Cortex of kidney (tissue), 1 donor: ENCODE measurements around the gene SNCAIP.

ENCODE experiments used
- DNase-seq: peaks from one replicate; lab custom pipeline; 2025; lab: John Stamatoyannopoulos, UW

SNCAIP gene

DNA sequence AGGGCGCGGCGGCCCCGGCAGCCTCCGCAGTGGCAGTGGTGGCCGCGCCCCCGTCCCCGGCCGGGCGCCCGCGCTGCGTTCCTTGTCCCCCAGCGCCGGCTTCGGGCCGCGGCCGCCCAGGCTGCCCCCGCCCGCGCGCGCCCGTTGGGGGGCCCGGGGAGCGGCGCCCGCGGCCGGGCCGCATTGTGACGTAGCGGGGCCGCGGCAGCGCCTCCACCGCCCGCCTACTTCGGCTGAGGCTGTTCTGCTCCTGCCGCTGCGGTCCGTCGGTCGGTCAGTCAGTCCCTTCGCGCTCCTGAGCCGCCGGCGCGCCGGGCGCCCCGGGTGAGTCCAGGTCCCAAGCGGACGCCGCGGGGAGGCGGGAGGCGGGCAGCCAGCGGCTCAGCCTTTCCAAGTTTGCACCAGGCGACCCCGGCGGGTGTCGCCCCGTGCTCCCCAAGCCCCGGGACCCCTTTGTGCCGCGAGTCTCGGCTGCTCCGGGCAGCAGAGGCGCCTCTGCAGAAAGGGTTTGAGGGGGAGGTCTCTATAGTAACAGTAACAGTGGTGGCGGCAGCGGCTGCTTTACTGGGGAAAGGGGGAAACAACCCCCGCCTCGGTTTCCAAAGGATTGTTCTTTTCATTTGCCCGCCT is at the start of gene SNCAIP:
TSS of gene SNCAIP (plus strand) at position 277 of the 630 bp plus-strand sequence. CDS start 78,898 bp downstream, outside the sequence.
- DNase-seq: peak; percentile 13

DNA sequence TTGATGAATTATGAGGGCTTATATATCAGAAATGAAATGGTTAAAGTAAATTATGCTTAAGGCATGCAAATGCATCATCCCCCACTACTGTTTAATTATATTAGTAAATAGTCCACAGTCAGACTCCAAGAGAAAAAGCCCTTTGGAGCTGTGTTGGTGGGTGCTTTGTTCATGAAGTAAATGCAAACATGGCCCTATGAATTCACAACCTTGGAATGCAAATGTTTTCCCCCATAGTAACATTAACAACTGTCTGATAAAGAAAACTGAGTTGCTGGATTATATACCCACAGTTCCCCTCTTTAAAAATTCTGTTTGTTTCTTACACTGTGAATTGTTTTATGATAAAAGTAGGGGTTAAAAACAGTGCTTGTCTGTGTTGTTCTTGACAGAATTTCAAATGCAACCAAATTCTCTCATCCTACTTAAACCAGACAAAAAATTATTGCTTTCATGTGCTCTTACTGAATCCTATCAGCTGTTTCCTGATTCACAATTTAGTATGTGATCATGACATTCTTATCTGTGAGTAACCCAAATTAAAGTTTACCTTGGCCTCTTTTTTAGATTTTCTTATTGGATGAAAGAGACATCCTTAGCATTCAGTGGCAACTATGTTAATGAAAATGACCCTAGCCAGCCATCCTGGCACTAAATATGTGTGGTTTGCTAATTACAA is 48.5 kb upstream of the SNCAIP start:
- no peak for DNase-seq

GRCh38 chr5:122264610-122265009 is 47.4 kb upstream of the SNCAIP start:
- no peak for DNase-seq

DNA sequence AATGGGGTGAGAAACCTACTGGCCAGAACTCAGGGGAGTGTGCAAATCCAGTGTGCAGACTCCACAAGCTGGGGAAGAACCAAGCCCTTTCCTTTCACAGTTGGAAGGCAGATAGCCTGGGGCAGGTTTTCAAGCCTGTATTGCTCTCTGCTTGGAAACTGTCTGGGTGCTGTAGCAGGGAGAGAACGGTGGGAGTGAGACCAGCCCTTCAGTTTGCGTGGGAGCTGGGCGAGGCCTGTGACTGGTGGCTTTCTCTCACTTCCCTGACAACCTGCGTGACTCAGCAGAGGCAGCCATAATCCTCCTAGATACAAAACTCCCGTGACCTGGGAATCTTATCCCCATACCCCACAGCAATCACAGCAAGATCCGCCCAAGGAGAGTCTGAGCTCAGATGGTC is 44.9 kb upstream of the SNCAIP start:
- DNase-seq: no peak

DNA sequence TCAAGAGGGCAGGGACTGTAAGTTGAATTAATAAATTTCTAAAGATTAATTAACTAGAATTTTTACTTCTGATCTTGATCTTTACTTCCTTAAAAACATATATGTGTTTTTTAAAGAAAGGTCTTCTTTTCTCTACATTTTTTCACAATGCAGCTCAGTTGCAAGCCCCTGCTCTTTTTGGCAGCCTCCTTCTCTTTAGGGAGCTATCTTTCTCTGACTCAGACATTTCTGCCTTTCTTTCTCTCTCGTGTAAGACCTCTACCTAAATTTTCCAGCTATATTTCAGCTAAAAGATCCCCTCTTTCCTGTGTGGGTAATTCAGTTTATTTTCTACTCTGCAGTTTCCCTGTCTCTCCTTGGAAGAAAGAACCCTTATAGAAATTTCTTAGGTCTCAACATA is 38.3 kb upstream of the SNCAIP start:
- DNase-seq: no peak

DNA sequence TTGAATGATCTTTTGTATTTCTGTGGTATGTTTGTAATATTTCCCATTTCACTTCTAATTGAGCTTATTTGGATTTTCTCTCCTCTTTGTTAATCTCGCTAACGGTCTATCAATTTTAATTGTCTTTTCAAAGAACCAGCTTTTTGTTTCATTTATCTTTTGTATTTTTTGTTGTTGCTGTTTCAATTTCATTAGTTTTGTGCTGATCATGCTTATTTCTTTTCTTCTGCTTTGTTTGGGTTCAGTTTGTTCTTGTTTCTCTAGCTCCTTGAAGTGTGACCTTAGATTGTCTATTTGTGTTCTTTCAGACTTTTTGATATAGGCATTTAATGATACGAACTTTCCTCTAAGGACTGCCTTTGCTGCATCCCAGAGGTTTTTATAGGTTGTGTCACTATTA is 28.4 kb upstream of the SNCAIP start:
- DNase-seq: no peak

- no peak for DNase-seq
These were observed 25.5 kb upstream of the SNCAIP start for GRCh38 chr5:122286541-122286940.

DNA sequence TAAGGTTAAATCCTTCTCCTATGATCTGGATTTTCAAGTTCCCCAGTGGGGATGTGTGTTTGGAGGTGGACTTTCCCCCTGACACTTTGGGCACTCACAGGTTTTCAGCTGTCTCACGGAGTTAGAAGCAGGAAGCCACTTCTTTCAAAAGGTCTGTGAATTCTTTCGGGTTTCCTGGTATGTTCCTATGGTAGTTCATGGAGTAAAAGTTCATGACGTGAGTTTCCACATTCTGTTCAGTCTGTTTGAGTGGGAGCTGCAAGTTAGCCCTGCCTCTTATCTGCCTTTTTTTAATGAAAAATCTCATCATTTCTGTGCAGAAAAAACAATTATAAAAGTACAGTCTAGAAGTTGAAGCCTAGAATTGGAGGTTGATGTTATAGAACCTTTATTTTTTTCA is 24.9 kb upstream of the SNCAIP start:
- no peak for DNase-seq

DNA sequence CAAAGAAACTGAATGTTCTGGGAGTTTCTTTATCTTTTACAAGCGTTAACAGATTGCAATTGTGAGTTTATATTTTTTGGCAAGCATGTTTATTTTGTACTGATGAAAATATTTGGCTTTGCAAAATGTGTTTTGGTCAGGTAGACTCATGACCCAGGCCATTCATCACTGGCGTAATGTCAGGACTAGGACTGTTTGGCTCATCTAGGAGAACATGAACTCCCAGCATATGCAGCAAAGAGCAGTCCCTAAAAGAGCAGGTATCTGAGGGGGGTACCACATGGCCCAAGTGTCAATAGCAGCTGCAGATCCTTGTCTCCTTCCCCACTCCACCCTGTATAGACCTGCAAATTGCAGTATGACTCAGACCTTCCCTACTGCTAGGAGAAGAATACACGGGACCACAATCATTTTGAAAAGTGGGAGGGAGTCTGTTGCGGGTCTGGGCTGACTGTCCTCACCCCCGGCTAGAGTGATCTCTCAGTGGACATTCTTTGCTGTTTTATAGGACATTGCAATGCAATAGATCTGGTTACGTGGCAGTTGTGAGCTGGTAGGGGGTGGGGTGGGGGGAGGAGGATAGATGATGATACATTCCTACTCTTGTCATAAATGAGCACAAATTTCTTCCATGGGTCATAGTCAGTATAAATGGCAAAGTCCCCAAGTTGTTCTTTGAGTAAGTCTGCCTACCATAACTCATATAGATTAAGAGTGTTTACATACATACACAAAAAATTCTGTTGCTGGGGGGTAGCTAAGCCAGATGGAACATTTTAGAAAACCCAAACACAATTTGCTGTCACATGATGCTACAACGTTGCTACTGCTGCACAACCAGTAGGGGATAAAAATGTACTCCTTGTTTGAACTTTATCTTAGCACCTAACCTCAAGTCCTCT is 20.8 kb upstream of the SNCAIP start:
- DNase-seq: no peak

DNA sequence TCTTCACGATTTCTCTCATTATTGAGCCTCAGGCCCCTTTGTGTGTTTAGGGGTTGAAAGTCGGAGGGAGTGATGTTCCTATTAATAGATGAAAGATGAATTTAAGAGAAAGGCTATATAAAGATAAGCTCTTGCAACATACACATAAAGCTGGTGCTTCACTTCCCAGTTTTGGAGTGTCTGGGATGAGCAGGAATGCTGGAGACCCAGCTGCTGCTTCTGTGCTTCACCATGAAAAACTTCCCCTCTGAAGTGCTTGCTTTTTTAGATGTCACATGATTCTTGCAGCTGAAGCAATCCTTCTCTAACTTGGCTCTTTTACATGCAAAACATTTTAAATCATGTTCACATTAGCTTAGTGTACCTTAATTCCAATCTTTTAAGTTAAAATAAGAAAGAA is 19.7 kb upstream of the SNCAIP start:
- no peak for DNase-seq

- no peak for DNase-seq
These were observed 16.9 kb upstream of the SNCAIP start for GRCh38 chr5:122295138-122295537.

DNA sequence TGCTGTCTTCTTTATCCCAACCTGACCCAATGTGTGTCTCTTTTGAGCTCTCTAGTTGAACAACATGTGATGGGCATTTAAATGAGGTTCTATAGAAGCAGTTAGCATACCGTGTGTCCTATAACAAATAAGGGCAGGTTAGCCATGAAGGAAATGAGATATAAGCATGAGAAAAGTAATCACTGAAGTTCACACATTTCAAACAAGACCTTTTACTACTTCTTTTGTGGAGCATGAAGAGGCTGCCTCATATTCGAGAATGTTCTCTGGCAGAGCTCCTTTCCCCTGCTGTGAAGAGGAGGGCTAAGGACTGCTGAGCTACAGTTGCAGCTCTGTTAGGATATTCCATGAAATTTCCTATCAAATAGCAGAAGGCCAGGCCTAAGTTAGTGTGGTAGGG is 15.2 kb upstream of the SNCAIP start:
- DNase-seq: no peak

DNA sequence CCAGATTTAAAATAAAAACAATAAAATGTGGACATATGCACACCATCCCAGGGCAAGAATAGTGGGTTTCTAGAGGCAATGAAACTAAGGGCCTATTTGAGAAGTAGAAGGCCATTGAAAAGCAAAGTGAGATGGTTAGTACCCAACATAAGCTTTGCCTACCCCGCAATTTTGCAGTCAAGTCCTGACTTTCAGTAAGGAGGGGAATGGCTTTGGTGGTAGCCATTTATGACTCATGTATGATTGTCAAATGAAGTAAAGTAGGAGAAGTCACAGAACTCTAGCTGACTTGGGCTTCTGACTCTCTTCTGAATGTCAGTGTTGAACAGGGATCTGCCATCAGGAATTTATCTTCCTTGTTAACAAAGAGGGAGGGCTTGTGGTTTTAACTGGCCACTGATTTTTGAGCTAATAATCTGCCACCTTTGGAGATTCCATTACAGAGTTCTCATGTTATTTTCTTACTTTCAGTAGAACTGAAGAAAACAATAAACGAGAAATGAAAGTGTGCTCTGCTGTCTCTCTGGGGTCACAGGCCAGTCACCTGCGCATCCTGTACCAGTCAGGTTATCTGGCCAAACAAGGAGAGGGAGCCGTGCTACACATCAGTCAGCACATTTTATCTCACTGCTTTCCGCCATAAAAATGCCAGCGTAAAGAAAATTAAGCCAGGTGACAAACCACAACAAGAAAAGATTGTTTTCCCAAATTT is 14.3 kb upstream of the SNCAIP start:
- DNase-seq: no peak

DNA sequence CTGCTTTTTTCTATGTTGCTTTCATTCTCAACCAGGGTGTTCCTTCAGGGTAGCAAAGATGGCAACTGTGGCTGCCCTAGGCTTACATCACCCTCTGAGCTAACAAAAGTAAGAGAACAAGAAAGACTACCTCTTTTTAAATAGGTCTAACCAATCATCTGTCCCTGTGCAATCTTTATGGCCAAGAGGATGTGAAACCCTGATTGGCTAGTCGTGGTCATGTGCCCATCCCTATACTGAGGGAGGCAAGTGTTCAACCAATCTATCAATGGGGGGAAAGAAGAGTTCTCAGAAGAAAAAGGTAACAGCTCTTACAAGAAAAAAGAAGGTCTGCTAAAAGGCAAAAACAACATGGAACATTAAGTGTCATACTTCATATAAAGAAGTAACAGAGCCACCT is 11.7 kb upstream of the SNCAIP start:
- no peak for DNase-seq

DNA sequence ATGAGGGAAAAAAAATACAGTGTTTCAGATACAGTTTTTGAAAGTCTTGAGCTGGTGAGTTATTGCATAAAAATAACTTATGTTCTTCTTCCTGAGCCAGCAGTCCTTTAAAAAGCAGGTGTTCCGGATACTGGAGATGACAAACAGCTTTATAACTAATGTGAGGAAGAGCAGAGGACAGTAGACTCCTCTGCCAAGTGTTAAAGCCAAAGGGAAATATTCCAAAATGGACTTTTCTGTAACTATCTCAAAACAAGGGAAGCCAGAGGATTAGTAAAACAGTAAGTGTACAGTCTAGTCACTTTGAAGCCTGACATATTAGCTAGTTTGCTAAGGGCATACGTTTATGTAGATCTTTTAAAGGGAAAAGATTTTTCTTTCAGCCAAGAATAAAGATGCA is 11.0 kb upstream of the SNCAIP start:
- DNase-seq: no peak

DNA sequence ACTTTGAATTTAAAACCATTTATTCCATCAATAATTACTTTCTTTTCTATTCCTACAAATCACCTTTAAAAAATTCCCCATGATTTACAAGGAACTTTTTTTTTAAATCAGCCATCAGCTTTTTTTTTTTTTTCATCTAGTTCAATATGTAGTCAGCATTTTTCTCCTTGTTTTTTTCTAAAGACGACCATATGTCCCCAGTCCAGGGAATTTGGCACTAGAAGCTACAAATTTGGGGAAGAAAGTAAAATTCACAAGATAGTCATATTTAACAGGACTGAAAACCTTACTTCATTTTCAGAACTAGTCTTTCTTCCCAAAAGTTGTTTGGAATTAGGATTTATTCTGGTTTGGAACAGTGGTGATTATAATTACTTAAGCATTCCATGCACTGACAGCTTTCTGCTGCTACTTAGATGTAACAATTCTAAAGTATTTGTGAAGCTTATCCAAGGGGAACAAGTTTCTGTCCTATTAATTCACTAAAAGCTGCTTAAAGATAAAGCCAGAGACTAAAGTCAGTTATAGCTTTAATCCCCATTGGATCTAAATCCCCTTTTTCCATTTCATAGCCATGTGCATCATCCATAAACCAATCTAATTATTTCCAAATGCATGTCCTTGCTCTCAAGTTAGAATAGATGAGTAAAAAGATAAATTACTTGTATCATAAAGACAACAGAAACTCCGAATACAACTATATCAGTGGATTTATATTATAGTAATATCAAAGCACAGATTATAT is 7.4 kb upstream of the SNCAIP start:
- no peak for DNase-seq

DNA sequence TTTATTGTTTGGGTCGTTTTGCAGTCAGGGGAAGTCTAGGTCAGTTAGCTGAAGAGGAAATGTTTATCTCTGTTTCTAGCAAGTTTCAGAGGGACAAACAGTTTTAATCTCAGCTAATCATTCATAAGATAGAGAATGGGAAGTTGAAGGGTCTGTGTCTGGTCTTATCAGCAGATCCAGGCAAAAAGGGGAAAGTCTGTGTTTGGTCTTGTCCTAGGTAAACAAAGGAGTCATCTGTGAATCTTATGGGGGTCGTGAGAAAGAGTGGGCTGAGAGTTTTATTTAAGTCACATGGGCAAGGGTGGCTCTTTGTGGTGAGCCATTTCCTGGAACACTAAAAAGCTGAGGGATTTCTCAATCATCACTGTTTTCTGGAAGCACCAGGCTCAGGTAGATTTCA is 5.6 kb upstream of the SNCAIP start:
- DNase-seq: no peak

DNA sequence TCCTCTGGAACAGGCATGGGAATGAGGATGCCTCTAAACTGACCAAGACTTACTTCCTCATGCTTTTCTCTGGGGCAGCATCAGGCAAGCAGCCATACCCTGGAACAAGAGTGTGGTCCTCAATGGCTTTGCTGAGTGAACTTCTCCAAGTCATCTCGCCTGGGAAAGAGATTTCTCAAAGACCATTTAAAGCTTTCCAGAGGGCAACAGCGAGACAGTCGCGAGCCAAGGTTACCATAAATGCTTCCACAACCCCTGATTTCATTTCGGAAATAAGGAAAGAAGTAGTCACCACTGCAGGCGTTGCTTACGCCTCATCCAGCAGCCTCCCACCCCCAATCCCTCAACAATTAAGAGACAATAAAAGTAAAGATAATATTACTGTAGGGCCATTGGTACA is 1.1 kb upstream of the SNCAIP start:
- no peak for DNase-seq

GRCh38 chr5:122311497-122311960 is 508 bp upstream of the SNCAIP start:
- no peak for DNase-seq

DNA sequence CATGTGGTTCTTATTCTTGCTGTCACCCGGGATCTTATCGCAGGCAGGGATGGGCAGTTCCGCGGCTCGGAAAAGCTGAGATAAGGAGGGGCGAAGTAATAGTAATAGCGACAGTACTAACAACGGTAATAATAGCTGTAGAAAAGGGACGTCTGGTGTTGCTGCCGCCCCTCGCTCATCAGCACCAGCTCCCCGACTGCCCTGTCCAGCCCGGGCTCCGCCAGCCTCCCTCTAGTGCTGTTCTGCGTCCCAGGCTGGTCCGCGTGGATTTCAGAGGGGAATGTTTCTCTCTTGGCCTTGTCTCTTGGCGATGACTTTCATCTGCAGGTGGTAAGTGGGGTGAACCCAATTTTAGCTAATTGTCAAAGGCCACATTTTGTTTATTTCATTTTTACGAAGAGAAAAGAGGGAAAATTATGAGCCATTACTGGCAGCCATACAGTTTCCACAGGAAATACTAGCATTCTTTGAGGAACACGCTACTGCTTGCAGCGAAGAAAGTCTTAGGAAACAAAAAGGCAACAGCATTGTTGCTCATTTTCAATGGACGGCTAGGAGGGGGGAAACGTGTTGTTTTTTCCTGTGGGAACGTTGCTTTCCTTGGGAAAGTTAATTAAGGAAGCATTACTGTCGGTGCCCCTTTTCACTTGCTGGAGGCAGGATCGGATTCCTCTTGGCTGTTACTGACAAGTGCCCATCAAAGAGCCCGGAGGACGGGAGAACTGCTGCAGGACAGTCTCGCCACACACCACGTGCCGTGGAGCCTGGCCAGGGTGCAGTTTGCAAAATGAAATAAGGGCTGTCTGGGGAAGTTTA is 762 bp downstream of the SNCAIP start:
- DNase-seq: no peak

DNA sequence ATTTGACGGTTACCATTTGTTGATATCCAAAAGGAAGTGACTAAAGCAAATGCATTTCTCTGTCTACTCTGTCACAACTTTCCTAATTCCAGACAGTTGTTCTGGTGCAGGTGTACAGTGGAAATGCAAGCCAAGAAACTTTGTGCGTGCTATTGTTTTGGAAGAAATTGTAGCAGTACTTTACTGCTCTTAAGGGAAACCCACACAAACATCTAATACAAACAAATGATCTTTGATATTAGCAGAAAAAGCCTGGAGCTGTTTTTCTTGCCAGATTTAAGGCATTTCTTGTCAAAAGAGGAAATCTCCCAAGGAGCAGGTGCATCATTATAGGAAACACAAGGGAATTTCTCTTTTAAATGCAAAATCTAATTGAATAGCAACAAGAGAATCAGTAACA is 2.0 kb downstream of the SNCAIP start:
- no peak for DNase-seq
